ENCODE results near the gene ARHGEF33. TPM values are rescaled to one million over a fixed set of nuclear protein-coding genes. Genes with fewer than 3 reads are reported as not detected.

Gene ARHGEF33
- total and polyA plus RNA-seq, 10 donors, result 0.04 to 2.0 (median 0.40) TPM

DNA sequence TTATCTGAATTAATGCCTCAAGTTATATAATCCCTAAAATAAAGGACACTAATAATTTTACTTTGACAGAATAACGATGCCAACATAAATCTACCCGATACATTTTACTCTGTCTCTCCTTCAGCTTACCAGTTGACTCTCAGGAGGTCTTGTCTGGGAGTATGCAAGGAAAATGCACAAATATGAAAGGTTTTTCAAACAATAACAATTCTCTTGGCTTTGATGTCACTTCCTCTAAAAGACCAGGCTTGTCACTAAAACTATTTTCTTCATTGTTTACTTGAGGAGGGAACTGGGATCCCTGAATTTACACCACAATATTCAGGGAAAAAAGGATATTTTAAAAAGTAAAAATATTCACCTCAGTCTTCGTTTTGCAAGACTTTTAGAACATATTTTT lies 134.0 kb downstream of the ARHGEF33 start:
- DNase-seq, result no peak
- no peaks in the 10 kb centered on the region for H3K9me3 ChIP-seq
- no peak overlapping the region for H3K27ac ChIP-seq
- peaks cover 0 to 41% (median 16%) of the 10 kb centered on the region in 6 donors for H3K36me3 ChIP-seq
- 81 to 89% (median 84%) methylated on average over 3 of the region's 3 CpGs for WGBS, 5 donors
- TF ChIP-seq, protein P1, sequence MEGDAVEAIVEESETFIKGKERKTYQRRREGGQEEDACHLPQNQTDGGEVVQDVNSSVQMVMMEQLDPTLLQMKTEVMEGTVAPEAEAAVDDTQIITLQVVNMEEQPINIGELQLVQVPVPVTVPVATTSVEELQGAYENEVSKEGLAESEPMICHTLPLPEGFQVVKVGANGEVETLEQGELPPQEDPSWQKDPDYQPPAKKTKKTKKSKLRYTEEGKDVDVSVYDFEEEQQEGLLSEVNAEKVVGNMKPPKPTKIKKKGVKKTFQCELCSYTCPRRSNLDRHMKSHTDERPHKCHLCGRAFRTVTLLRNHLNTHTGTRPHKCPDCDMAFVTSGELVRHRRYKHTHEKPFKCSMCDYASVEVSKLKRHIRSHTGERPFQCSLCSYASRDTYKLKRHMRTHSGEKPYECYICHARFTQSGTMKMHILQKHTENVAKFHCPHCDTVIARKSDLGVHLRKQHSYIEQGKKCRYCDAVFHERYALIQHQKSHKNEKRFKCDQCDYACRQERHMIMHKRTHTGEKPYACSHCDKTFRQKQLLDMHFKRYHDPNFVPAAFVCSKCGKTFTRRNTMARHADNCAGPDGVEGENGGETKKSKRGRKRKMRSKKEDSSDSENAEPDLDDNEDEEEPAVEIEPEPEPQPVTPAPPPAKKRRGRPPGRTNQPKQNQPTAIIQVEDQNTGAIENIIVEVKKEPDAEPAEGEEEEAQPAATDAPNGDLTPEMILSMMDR (IDR thresholded peaks at IDR 0.05 in 8 of 11, conservative IDR thresholded peaks at IDR 0.05 in 3 of 11), result no peak
- TF ChIP-seq POLR2AphosphoS5 (IDR thresholded peaks at IDR 0.05), result no peak
- TF ChIP-seq POLR2A (IDR thresholded peaks at IDR 0.05), result no peak
- no peaks in the 10 kb centered on the region for H3K27me3 ChIP-seq (replicated peaks in 1 of 7)
- no peak overlapping the region for H3K4me3 ChIP-seq
- intact Hi-C loops (cut with DNase I; ENCODE audit: low total_unique reads), result no loop called here
- no peaks in the 10 kb centered on the region for H3K4me1 ChIP-seq

DNA sequence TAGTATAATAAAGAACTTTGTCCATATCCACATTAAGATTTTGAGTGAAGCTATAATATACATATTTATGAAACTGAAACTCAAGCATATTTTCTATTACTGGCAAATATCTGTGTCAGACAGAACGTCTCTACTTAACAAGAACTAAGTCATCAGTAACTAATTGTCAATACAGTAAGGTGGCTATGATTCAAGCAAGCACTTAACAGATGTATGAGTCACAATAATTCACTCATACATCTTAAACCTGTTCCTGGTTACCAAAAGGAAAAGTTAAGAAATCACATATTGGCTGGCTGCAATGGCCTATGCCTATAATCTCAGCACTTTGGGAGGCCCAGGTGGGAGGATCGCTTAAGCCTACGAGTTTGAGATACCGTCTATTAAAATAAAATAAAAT lies 135.2 kb downstream of the ARHGEF33 start:
- intact Hi-C loops (cut with DNase I; ENCODE audit: low total_unique reads), result no loop called here
- no peak overlapping the region for H3K27ac ChIP-seq
- H3K36me3 ChIP-seq, result peaks cover 0 to 52% (median 16%) of the 10 kb centered on the region in 6 donors
- no peaks in the 10 kb centered on the region for H3K4me1 ChIP-seq
- TF ChIP-seq, protein P1 (IDR thresholded peaks at IDR 0.05 in 8 of 11, conservative IDR thresholded peaks at IDR 0.05 in 3 of 11), result no peak
- no peak for TF ChIP-seq POLR2AphosphoS5 (IDR thresholded peaks at IDR 0.05)
- TF ChIP-seq POLR2A (IDR thresholded peaks at IDR 0.05), result no peak
- no peak for DNase-seq
- H3K4me3 ChIP-seq, result no peak overlapping the region
- no peaks in the 10 kb centered on the region for H3K9me3 ChIP-seq
- 77 to 95% (median 87%) methylated on average over 4 of the region's 4 CpGs for WGBS, 5 donors
- H3K27me3 ChIP-seq (replicated peaks in 1 of 7), result no peaks in the 10 kb centered on the region

Small RNA genes within 50 kb of the gene (small RNA-seq; reads per million reads assigned to genes)
- gene RN7SL96P (0 reads per million in 4 donors), gene RNU6-851P (0 reads per million in 4 donors)

Other genes with a start within 250 kb of the ARHGEF33 start
- gene GALM, start 223.8 kb upstream of the ARHGEF33 start, total RNA-seq, result 10 to 100 TPM in 4 of 7 donors, 1 to 10 TPM in 3; 5.8 to 22.7 (median 10.1) TPM
- 1 to 10 TPM; 5.2 to 6.6 (median 6.3) TPM for gene GALM, start 223.8 kb upstream of the ARHGEF33 start, polyA plus RNA-seq
- gene SRSF7, start 138.5 kb upstream of the ARHGEF33 start, total RNA-seq, result 100 to 1,000 TPM in 6 of 7 donors, 10 to 100 TPM in 1; 94.9 to 160 (median 149) TPM
- gene SRSF7, start 138.5 kb upstream of the ARHGEF33 start, polyA plus RNA-seq, result 100 to 1,000 TPM; 151 to 214 (median 198) TPM
- gene GEMIN6, start 111.7 kb upstream of the ARHGEF33 start, total RNA-seq, result 1 to 10 TPM; 6.6 to 10.0 (median 9.3) TPM
- 10 to 100 TPM in 2 of 3 donors, 1 to 10 TPM in 1; 9.5 to 16.0 (median 10.4) TPM for gene GEMIN6, start 111.7 kb upstream of the ARHGEF33 start, polyA plus RNA-seq
- gene DHX57, start 13.9 kb upstream of the ARHGEF33 start, total RNA-seq, result 10 to 100 TPM; 12.5 to 24.0 (median 15.6) TPM
- 1 to 10 TPM; 6.5 to 9.0 (median 7.2) TPM for gene DHX57, start 13.9 kb upstream of the ARHGEF33 start, polyA plus RNA-seq
- gene MORN2, start 13.9 kb upstream of the ARHGEF33 start, total RNA-seq, result 1 to 10 TPM; 2.4 to 8.3 (median 5.4) TPM
- gene MORN2, start 13.9 kb upstream of the ARHGEF33 start, polyA plus RNA-seq, result 10 to 100 TPM in 2 of 3 donors, 1 to 10 TPM in 1; 8.9 to 12.2 (median 10.5) TPM
- 10 to 100 TPM; 38.4 to 85.8 (median 49.1) TPM for gene SOS1, start 231.2 kb downstream of the ARHGEF33 start, total RNA-seq
- 1 to 10 TPM; 5.9 to 7.0 (median 6.7) TPM for gene SOS1, start 231.2 kb downstream of the ARHGEF33 start, polyA plus RNA-seq

Measured in spleen (tissue), 11 donors.